A549 (cell line): ENCODE results near the gene CTBP2. TPM values are rescaled to one million over a fixed set of nuclear protein-coding genes. Genes with fewer than 3 reads are reported as not detected.

Source experiments
- ATAC-seq, 2 experiments: fragments of 200-7000 bp in 1 of 2; fragments of >200 bp in 1 of 2; cut with Nextera tagmentation in 1 of 2; cut with Tn5 transposase in 1 of 2; 3 replicates each; pipeline versions ENCODE4 v1.8.0 to v1.9.1; 2018 to 2020; ENCODE audit warnings: mild to moderate bottlenecking in 1 of 2, moderate library complexity in 1 of 2
- CTCF ChIA-PET: fragments of 300-600 bp; sonication (Branson Sonifier 250); formaldehyde crosslinking; extraction: SDS; loops from one replicate; lab custom pipeline; 2021; ENCODE audit warnings: antibody characterized with exemption, inconsistent platforms; lab: Yijun Ruan, JAX
- POLR2A ChIA-PET: fragments of 350-600 bp; formaldehyde crosslinking; extraction: SDS; loops from one replicate; lab custom pipeline; 2021; ENCODE audit warnings: antibody characterized with exemption, inconsistent platforms; lab: Yijun Ruan, JAX
- DNase-seq, 2 experiments: peaks; one replicate each; pipeline versions ENCODE4 v3.0.0 to v3.0.0-alpha.2; 2011 to 2016; ENCODE audit warnings: low read depth in 1 of 2, low spot score in 1 of 2
- FAIRE-seq: peaks from 2 replicates; lab custom pipeline; 2011; peaks lifted over from hg19 to GRCh38; lab: Jason Lieb, UNC
- H3K27ac ChIP-seq, 2 experiments: fragments of >200 bp; sonication (Bioruptor Twin); formaldehyde crosslinking; 3 replicates each; pipeline ENCODE4 v1.5.1; 2016 to 2017
- H3K4me1 ChIP-seq: fragments of >200 bp; sonication (Bioruptor Twin); formaldehyde crosslinking; 3 replicates; pipeline ENCODE4 v1.6.1; 2016
- H3K4me2 ChIP-seq: fragments of >200 bp; sonication (Bioruptor Twin); formaldehyde crosslinking; 3 replicates; pipeline ENCODE4 v1.6.1; 2016
- H3K4me3 ChIP-seq: fragments of >200 bp; sonication (Bioruptor Twin); formaldehyde crosslinking; 3 replicates; pipeline ENCODE4 v1.5.1; 2016
- H3K9me3 ChIP-seq: fragments of >200 bp; sonication (Bioruptor Twin); formaldehyde crosslinking; 3 replicates; pipeline ENCODE4 v1.6.1; 2016
- BCL3 ChIP-seq: fragments of >200 bp; sonication (Bioruptor Twin); formaldehyde crosslinking; IDR thresholded peaks from 3 replicates; pipeline ENCODE4 v1.6.1; 2016
- CEBPB ChIP-seq, 2 experiments: fragments of >200 bp in 1 of 2; sonication (Bioruptor Twin) in 1 of 2; formaldehyde crosslinking in 1 of 2; IDR thresholded peaks; 2 replicates each; pipeline ENCODE4 v1.6.1; 2012 to 2016
- CHD2 ChIP-seq: fragments of 150-350 bp; IDR thresholded peaks from 2 replicates; pipeline ENCODE4 v1.6.1; 2014; ENCODE audit warnings: low read length; ENCODE audit not compliant: partially characterized antibody
- CHD4 ChIP-seq: fragments of 200-600 bp; sonication (generic); IDR thresholded peaks from 2 replicates; pipeline ENCODE4 v1.6.1; 2016; ENCODE audit warnings: antibody characterized with exemption, mild to moderate bottlenecking, borderline replicate concordance
- E2F6 ChIP-seq: IDR thresholded peaks from 2 replicates; pipeline ENCODE4 v1.6.1; 2012; ENCODE audit warnings: low read depth, borderline replicate concordance
- EHF ChIP-seq: fragments of 250-450 bp; sonication (Bioruptor Pico); IDR thresholded peaks from 2 replicates; pipeline ENCODE4 v1.5.0; 2020; ENCODE audit warnings: mild to moderate bottlenecking
- EP300 ChIP-seq, 2 experiments: fragments of >200 bp; sonication (Bioruptor Twin); formaldehyde crosslinking; IDR thresholded peaks; 2 replicates in 1 of 2; 3 replicates in 1 of 2; pipeline ENCODE4 v1.6.1; 2016 to 2017
- FOSB ChIP-seq: fragments of 250-450 bp; sonication (Bioruptor Pico); IDR thresholded peaks from 2 replicates; pipeline ENCODE4 v1.5.0; 2020; ENCODE audit warnings: mild to moderate bottlenecking, moderate library complexity
- GATA3 ChIP-seq: IDR thresholded peaks from 2 replicates; pipeline ENCODE4 v1.6.1; 2012; ENCODE audit warnings: borderline replicate concordance
- HES2 ChIP-seq: fragments of >200 bp; sonication (Bioruptor Twin); formaldehyde crosslinking; IDR thresholded peaks from 2 replicates; pipeline ENCODE4 v1.6.1; 2016
- HOXA7 ChIP-seq: fragments of 250-450 bp; sonication (Bioruptor Pico); IDR thresholded peaks from 2 replicates; pipeline ENCODE4 v1.5.0; 2020; ENCODE audit warnings: mild to moderate bottlenecking, moderate library complexity
- MYC ChIP-seq: IDR thresholded peaks from 2 replicates; pipeline ENCODE4 v1.6.1; 2012; ENCODE audit warnings: mild to moderate bottlenecking, inconsistent platforms, low read length, improper control_type of control experiment, borderline replicate concordance
- NFE2L2 ChIP-seq: fragments of 150-350 bp; conservative IDR thresholded peaks from 2 replicates; pipeline ENCODE4 v1.6.1; 2014; ENCODE audit warnings: low read length
- NPAS2 ChIP-seq: fragments of 250-450 bp; sonication (Bioruptor Pico); IDR thresholded peaks from 2 replicates; pipeline ENCODE4 v1.8.0; 2022; ENCODE audit warnings: mild to moderate bottlenecking, moderate library complexity, borderline replicate concordance
- PBX3 ChIP-seq: IDR thresholded peaks from 2 replicates; pipeline ENCODE4 v1.6.1; 2012
- POLR2A ChIP-seq: IDR thresholded peaks from 2 replicates; pipeline ENCODE4 v1.6.1; 2012; ENCODE audit warnings: mild to moderate bottlenecking, low read length
- POLR2AphosphoS2 ChIP-seq: conservative IDR thresholded peaks from 2 replicates; pipeline ENCODE4 v1.6.1; 2012; ENCODE audit warnings: low read length, improper control_type of control experiment, inconsistent platforms
- RARB ChIP-seq: fragments of 250-450 bp; sonication (Bioruptor Pico); IDR thresholded peaks from 2 replicates; pipeline ENCODE4 v1.8.0; 2021; ENCODE audit warnings: mild to moderate bottlenecking, moderate library complexity
- REST ChIP-seq: fragments of 200-600 bp; sonication (generic); IDR thresholded peaks from 2 replicates; pipeline ENCODE4 v1.6.1; 2016; ENCODE audit warnings: antibody characterized with exemption, mild to moderate bottlenecking, moderate library complexity
- SMC3 ChIP-seq: fragments of >200 bp; sonication (Bioruptor Twin); formaldehyde crosslinking; IDR thresholded peaks from 3 replicates; pipeline ENCODE4 v1.6.1; 2018; ENCODE audit warnings: inconsistent platforms
- WGBS: methylation state at CpG from one replicate; pipeline ENCODE4 v1.1.6; 2017; ENCODE audit errors: missing lambda C conversion rate; 5-methylcytosine and 5-hydroxymethylcytosine counted together
- polyA plus RNA-seq, 4 experiments: library from polyadenylated mRNA; depleted of rRNA in 3 of 4; stranded (reverse); fragments of >200 nt; fragmentation: RNase III in 1 of 4; extraction: RNeasy Plus Mini Kit Qiagen cat#74134 plus additional on column Dnase treatment in 1 of 4; gene quantifications; 2 replicates in 3 of 4; 3 replicates in 1 of 4; pipeline ENCODE4 v1.2.3, GENCODE V29; 2011 to 2017

CTBP2 gene
- polyA plus RNA-seq, 2 of the 4 experiments (the other 2 are of a cell fraction), result 74.9 to 78.9 TPM

GRCh38 chr10:125147971-125148439, 12.4 kb downstream of the CTBP2 start:
- TF ChIP-seq MYC (no peak), NFE2L2 (no peak), EP300 (IDR thresholded peaks at IDR 0.05) (no peak), REST (no peak), CEBPB (IDR thresholded peaks at IDR 0.05) (no peak), EHF (no peak), RARB (no peak), CHD2 (no peak), HOXA7 (no peak), SMC3 (no peak), HES2 (no peak), FOSB (CRISPR knock-in tag) (no peak), PBX3 (no peak), CHD4 (no peak), POLR2AphosphoS2 (no peak), GATA3 (no peak), E2F6 (no peak), NPAS2 (CRISPR knock-in tag) (no peak), BCL3 (no peak), POLR2A (no peak)
- 78% methylated on average over 7 of the region's 7 CpGs for WGBS
- Histone ChIP-seq H3K27ac (peak overlapping the region in 1 of 2 experiments; percentile 67; a peak in 3 of 6 replicates), H3K9me3 (no peaks in the 10 kb centered on the region), H3K4me2 (peak overlapping the region; percentile 54), H3K4me1 (peaks cover 57% of the 10 kb centered on the region), H3K4me3 (no peak overlapping the region)
- CTCF ChIA-PET, result interaction anchor here (0.6 to 2.6 kb wide), 6 partner anchors 13 to 481 kb away, joined by 3 to 12 read pairs (median 4); partner anchors contain the start of gene CTBP2
- POLR2A ChIA-PET, result interaction anchor here (1.0 to 1.3 kb wide), 2 partner anchors 13 to 25 kb away, joined by 3 to 10 read pairs; partner anchors contain the start of gene CTBP2
- FAIRE-seq (no peak), DNase-seq (no peak), ATAC-seq (no peak)
